HEK293 (cell line): Measurements from ENCODE around the gene TBCK.

Source experiments
- YY1 ChIP-seq: fragments of 450-650 bp; formaldehyde crosslinking; IDR thresholded peaks from 2 replicates; pipeline ENCODE4 v1.5.1; 2018; ENCODE audit warnings: missing biosample characterization, missing genetic modification characterization
- ZFP41 ChIP-seq: fragments of 450-650 bp; formaldehyde crosslinking; IDR thresholded peaks from 2 replicates; pipeline ENCODE4 v1.5.1; 2016; ENCODE audit warnings: missing biosample characterization, missing genetic modification characterization, borderline replicate concordance
- TF ChIP-seq, protein P1 (sequence below): fragments of 450-650 bp; formaldehyde crosslinking; IDR thresholded peaks from 2 replicates; pipeline ENCODE4 v1.5.1; 2016; ENCODE audit warnings: missing biosample characterization, missing genetic modification characterization

DNA sequence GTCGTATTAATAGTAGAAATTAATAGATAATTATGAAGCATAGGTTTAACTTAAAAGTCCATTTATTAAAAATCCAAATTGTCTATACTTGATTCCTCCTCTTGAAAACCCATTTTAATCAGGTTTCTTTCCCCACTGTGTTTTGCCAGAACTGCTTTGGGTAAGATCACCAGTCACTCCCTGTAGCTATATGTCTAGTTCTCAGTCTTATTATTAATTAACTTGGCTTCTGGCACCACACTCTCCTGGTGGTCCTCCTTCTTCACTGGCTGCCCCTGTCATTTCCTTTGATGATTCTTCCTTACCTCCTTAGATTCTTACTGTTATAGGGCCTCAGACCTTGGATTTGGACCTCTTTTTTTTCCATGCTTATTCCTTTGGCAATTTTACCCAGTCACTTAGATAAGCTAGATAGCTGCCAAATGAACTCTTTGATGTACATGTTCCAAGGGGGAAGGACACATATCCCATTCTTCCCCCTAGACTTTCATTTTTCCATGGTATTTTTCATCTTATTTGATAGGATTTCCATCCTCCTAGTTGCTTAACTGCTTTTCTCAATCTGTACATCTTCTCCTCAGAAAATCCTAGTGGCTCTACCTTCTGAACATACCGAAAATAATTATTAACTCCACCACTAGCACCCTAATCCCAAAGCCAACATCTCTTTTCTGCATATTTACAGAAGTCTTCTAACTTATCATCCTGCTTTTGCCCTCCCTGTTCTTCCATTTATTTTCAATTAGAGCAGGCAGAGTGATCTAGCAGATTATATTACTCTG lies 28.0 kb upstream of the TBCK start:
- TF ChIP-seq, protein P1, sequence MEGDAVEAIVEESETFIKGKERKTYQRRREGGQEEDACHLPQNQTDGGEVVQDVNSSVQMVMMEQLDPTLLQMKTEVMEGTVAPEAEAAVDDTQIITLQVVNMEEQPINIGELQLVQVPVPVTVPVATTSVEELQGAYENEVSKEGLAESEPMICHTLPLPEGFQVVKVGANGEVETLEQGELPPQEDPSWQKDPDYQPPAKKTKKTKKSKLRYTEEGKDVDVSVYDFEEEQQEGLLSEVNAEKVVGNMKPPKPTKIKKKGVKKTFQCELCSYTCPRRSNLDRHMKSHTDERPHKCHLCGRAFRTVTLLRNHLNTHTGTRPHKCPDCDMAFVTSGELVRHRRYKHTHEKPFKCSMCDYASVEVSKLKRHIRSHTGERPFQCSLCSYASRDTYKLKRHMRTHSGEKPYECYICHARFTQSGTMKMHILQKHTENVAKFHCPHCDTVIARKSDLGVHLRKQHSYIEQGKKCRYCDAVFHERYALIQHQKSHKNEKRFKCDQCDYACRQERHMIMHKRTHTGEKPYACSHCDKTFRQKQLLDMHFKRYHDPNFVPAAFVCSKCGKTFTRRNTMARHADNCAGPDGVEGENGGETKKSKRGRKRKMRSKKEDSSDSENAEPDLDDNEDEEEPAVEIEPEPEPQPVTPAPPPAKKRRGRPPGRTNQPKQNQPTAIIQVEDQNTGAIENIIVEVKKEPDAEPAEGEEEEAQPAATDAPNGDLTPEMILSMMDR (tag by site-specific recombination) = no peak
- TF ChIP-seq ZFP41 (tag by site-specific recombination) (no peak), YY1 (tag by site-specific recombination) (no peak)
